ENCODE measurements around the gene HOXA9.

HOXA9 gene

DNA sequence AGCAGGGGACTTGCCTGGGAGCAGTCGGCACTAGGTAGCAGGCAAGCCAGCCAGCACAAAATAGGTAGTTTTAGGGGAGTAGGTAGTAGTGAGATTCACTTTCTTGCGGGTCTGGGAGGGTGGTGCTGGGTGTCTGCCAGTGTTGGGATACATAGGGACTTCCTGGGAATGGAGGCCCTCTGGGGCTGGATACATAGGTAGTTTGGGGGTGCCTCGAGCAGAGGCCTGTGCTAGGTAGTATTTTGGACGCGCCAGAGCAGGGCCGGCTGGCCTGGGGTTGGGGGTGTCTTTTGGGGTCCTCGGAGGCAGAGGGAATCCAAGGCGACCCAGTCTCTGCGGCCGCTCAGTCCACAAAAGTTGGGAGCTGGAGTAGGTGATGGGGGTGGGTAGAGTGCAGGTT, 11.0 kb downstream of the HOXA9 start:
- TF ChIP-seq, protein P1, sequence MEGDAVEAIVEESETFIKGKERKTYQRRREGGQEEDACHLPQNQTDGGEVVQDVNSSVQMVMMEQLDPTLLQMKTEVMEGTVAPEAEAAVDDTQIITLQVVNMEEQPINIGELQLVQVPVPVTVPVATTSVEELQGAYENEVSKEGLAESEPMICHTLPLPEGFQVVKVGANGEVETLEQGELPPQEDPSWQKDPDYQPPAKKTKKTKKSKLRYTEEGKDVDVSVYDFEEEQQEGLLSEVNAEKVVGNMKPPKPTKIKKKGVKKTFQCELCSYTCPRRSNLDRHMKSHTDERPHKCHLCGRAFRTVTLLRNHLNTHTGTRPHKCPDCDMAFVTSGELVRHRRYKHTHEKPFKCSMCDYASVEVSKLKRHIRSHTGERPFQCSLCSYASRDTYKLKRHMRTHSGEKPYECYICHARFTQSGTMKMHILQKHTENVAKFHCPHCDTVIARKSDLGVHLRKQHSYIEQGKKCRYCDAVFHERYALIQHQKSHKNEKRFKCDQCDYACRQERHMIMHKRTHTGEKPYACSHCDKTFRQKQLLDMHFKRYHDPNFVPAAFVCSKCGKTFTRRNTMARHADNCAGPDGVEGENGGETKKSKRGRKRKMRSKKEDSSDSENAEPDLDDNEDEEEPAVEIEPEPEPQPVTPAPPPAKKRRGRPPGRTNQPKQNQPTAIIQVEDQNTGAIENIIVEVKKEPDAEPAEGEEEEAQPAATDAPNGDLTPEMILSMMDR (conservative IDR thresholded peaks at IDR 0.05) = no peak
- no peak overlapping the region for H3K27ac ChIP-seq

DNA sequence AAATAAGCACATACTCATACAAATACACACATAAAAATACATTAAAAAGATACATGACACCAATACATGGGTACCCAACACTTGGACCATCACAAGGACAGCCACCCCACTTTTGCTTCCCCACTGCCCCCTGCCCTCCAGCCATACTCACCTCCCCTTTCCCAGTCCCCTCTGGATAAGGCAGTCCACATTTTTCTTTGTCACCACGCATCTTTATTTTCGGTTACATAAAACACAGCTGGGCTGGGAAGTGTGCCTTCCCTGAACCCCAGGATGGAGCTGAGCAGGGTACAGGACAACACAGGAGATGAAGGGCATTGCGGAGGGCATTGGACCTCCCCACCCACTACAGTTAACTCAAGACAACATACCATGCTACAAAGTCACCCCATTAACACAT, 11.8 kb downstream of the HOXA9 start:
- TF ChIP-seq, protein P1 (conservative IDR thresholded peaks at IDR 0.05) = no peak
- no peak overlapping the region for H3K27ac ChIP-seq

DNA sequence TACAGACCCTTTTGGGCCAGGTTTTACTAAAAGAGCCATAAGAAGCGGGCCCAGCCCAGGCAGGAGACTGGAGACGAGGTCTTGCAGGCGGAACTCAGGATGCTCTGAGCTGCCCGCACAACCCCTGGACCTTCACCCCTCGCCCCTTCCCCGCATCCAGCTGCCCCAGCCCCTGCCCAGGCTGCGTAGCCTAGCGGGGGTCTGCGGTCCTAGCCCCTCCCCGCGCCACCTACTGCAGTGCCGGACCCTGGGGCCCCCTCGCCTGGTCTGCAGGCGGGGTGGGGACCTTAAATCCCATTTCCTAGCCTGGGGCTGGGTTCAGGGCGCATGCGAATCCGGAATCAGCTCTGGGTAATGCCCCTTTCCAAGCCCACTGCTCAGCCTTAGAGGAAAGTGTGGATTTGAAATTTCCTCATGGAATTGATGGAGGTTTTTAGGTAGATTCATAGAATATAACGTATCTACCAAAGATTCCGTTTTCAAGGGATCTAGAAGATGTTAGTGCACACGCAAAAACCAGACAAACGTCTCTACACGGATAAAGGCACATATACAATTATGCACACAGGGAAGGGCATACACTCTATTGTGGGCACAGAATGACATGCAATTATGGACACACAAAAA, 12.4 kb downstream of the HOXA9 start:
- TF ChIP-seq, protein P1 (conservative IDR thresholded peaks at IDR 0.05) = no peak
- peak overlapping the region; percentile 94 for H3K27ac ChIP-seq

DNA sequence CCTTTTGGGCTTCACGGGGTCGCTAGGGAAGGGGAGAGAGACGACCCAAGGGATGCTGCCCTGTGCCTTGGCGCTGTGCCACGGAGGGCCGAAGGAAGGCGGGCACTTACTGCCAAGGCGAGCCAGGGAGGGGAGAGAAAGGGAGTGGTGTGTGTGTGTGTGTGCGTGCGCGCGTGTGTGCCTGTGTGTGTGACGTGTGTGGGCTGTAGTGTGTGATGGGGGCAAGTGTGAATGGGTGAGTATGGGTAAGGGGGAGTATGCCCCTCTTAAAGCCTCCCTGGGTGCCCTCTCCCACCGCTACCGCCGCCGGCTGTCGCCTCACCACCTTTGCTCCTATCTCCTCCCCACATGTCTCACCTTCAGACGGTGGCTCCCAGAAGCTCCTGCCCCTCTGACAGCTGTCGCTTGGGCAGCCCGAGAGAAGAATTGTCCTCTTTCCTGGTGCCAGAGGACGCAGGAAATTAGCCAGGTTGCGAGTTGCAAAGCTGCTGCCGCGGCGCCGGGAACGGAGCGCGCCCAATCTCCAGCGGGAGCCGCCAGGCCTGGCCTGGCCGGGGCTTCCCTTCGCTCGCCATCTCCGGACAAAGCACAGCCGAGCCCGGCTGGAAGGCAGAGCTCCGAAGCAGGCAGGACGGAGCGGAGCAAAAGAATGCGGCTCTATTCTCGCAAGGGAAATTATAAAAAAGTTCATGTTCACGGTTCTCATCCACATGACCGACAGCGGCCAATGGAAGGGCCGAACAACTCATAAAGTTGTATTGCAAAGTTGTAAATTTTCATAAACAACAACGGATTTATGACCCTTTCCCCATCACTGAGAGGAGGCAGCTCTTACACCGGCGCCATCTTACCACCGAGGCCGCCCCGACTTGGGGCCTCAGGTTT, 13.2 kb downstream of the HOXA9 start, which contains the start of gene HOXA3:
Gene HOXA3 (minus strand): TSS at position 653 of the 885 bp plus-strand sequence. CDS start 41,943 bp downstream, outside the sequence.
- H3K27ac ChIP-seq = peak within 1 kb of the TSS; percentile 94
- TF ChIP-seq, protein P1 (conservative IDR thresholded peaks at IDR 0.05) = no peak

DNA sequence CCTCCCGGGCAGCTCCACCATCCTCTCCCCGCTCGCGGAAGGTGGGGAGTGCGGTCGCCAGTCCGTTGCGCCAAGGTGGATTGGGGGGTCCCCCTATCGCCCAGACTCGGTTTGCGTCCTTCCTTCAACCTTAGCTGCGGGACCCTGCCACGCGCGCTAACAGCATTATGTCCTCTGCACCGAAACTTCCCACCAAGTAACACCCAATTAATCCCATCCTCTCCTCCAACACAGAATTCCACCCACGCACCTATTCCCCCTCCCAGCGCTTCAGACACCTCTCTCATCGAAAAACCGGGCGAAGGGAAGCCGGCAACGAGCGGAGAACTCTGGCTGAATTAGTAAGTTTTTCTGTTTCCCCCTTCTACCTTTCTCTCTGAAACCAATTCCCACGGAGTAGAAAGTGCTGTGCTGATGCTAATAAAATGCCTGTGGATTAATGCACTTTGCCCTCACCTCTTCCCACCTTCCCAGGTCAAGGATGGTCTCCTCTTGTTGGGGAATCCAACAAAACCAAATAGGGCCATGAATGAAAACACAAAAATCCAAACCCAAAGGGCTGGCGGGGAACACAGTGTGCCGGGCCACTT, 13.9 kb downstream of the HOXA9 start:
- peak overlapping the region; percentile 94 for H3K27ac ChIP-seq
- TF ChIP-seq, protein P1 (conservative IDR thresholded peaks at IDR 0.05) = no peak

DNA sequence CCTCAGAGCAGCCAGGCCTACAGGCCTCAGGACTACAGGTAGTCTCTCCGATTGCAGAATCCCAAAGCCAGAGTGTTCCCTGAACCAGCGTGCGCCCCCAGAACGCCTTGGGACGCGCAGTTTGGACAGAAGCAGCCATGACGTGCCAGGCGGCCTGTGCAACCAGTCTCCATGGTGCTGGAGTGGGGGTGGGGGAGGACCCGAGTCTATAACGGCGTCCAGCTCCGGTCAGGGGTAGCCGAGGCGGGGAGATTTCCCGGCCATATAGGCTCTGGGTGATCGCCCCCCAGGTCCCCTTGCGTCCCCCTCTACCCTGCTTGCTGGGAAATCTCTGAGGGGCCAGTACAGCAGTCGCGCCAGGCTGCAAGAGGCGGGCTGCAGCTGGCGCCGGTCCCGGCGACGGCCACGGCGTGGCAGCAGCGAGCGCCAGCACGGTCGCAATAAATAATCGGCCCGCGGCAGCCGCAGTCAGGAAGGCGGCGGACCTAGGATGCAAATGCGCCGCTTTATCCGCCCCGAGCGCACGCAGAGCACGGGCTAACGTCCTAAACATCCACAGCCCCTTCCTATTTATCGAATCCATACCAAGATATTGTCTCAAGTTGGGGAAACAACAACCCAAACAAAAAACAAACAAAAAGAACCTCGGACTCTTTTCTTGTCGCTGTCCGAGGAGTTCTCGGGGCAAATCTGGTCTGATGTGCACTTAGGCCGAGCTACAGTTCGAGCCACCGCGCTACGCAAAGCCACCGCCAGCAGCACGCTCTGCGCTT, 14.6 kb downstream of the HOXA9 start:
- peak overlapping the region; percentile 94 for H3K27ac ChIP-seq
- TF ChIP-seq, protein P1 (conservative IDR thresholded peaks at IDR 0.05) = peak; percentile 95
